GM13977 (cell line): ENCODE measurements around the gene SGO2.

Source experiments
- DNase-seq: peaks from one replicate; pipeline ENCODE4 v3.0.0; 2012; ENCODE audit warnings: low spot score
- in situ Hi-C: fragments of 300-500 bp; cut with MboI; formaldehyde crosslinking; loops from one replicate; pipeline ENCODE4 v1.12.0; 2022; ENCODE audit warnings: low sequenced_read_pairs, low pct_unique_long_range_greater_than_20kb, mixed read lengths, inconsistent platforms; ENCODE audit not compliant: unreplicated experiment
- TF ChIP-seq, protein P1 (sequence below): IDR thresholded peaks from 2 replicates; pipeline ENCODE4 v1.5.1; 2012; ENCODE audit warnings: mild to moderate bottlenecking, control low read depth; ENCODE audit not compliant: insufficient read depth; ENCODE audit errors: extremely low read depth, missing control alignments

The SGO2 gene

DNA sequence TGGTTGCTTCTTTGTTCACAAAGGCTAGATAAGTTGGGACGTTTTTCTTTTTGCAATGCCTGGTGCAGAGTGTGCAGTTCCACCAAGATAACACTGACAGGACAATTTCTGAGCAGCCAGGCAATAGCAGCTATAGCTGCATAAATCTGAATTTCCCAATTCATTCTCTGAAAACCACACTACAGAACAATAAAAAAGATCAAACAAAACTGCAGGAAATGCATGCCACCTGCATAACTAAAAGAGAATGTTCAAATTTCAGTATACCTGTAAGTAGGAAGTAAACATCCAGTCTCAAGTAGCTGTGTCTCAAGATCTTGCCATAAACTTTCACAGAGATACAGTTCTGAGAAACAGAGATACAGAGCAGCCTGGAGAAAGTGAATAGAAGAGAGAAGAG, 10.9 kb upstream of the SGO2 start:
- no peak for DNase-seq
- in situ Hi-C loops: no loop called here
- TF ChIP-seq, protein P1, sequence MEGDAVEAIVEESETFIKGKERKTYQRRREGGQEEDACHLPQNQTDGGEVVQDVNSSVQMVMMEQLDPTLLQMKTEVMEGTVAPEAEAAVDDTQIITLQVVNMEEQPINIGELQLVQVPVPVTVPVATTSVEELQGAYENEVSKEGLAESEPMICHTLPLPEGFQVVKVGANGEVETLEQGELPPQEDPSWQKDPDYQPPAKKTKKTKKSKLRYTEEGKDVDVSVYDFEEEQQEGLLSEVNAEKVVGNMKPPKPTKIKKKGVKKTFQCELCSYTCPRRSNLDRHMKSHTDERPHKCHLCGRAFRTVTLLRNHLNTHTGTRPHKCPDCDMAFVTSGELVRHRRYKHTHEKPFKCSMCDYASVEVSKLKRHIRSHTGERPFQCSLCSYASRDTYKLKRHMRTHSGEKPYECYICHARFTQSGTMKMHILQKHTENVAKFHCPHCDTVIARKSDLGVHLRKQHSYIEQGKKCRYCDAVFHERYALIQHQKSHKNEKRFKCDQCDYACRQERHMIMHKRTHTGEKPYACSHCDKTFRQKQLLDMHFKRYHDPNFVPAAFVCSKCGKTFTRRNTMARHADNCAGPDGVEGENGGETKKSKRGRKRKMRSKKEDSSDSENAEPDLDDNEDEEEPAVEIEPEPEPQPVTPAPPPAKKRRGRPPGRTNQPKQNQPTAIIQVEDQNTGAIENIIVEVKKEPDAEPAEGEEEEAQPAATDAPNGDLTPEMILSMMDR: no peak

DNA sequence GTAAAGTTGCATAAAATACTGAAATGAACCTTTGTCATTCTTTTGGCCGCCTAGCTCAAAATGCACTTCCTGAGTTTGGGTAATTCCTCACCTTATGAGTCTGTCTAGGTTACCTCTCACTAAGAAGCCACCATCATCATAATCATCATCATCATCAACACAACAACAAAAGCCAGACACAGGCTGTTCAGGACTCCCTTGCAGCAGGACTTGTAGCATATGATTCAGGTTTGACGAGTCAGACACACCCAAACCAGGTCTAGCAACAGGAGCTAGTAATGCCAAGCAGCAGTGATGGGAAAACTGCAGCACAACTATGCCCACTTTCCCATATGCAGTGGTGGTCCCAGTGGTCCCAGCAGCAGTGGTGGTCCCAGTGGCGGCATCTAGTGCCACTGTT, 2.8 kb upstream of the SGO2 start:
- no peak for DNase-seq
- in situ Hi-C loops: no loop called here
- TF ChIP-seq, protein P1: no peak

DNA sequence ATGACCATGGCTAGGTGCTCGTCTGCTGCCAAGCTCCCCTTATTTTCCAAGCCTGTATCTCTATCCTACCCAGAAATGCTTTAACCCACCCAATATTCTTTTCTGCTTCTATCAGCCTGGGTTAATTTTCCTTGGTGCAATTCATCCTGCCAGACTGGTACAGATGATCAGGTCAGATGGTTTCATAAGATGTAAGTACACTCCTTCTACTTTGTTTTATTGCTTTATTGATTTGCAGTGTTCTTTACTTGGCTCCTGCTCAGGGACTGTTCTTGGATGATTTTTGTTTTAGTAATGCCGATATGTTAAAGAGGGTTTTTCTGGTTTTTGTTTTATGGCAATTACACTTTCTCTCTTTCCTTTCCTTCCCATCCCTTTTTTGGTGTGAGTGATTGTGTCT, 2.4 kb upstream of the SGO2 start:
- in situ Hi-C loops: no loop called here
- TF ChIP-seq, protein P1: no peak
- no peak for DNase-seq

DNA sequence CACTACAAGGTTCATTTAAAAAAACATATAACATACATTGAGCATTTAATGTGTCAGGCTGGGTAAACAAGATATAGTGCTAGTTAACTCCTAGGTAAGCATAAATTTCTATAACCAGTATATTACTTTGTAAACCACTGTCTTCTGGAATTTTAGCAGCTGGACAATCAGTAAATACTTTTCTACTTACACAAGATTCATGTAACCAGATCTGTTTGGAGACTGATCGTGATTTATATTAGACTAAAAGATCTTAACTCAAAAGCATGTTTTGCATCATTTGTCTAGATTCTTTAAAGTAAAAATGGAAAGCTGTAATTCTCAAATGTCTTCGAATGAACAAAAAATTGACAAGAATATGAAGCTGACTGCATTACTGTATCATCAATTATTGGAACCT, 941 bp upstream of the SGO2 start:
- in situ Hi-C loops: no loop called here
- no peak for DNase-seq
- TF ChIP-seq, protein P1: no peak

DNA sequence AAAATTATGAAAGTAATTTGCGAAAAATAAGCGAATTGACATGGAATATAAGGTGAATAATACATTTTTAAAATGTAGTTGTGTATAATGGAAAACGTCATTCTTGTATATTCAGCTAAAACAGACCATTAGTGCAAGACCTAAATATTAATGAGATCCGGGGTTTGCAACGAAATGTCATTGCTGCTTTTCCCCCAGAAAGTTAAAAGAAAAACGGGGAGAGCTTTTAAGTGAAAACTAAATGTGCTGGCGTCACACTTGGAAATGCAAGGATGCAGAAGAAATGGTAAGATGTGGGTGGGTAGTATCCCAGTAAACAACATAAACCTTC, 491 bp upstream of the SGO2 start:
- TF ChIP-seq, protein P1: no peak
- in situ Hi-C loops: no loop called here
- no peak for DNase-seq

DNA sequence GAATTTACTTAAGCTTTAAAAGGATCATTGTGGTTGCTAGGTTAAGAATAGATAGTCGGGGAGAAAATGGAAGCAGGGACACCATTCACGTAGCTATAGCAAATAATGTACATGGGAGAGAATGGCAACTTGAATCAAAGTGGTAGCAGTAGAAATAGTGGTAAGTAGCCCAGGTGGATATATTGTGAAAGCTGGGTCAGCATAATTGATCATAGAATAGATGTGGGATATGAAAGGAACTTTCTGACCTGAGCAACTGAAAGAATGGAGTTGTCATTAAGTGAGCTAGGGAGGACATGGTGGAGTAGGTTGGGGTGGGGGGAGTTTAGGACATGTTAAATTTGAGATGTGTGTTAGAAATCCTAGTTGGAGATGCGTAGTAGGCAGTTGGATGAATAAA, 2.2 kb downstream of the SGO2 start:
- TF ChIP-seq, protein P1: no peak
- DNase-seq: no peak
- in situ Hi-C loops: no loop called here

DNA sequence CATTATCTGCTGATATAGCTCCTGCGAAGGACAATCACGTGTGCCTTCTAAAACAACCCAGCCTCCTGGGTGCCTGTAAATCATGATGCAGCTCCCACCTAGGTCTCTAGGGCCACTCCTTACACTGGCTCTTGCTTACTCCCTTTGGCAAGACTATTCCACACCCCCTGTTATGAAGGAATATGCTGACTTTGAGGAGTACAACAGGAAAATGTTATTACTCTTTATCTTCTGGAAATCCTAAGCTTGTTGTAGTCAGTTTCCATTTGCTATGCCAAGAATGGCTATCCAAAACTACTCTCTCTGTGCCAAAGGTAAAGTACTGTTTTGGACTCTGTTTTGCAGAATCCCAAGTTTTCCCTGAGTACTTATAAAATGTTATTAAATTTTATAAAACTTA, 7.7 kb downstream of the SGO2 start:
- DNase-seq: no peak
- in situ Hi-C loops: no loop called here
- TF ChIP-seq, protein P1: no peak
